Esophagus squamous epithelium (tissue), 4 donors: ENCODE data around the gene ATP1A1.

Experiments
- CTCF ChIP-seq, 6 experiments: fragments of 450-650 bp in 4 of 6; fragments of 200-600 bp in 2 of 6; sonication (generic) in 2 of 6; IDR thresholded peaks; one replicate each; pipeline ENCODE4 v1.5.1; 2016 to 2019; ENCODE audit warnings: antibody characterized with exemption in 6 of 6, mild to moderate bottlenecking in 4 of 6, moderate library complexity in 4 of 6
- POLR2A ChIP-seq, 4 donors: fragments of 450-650 bp; IDR thresholded peaks; one replicate each; pipeline ENCODE4 v1.6.1; 2017; ENCODE audit warnings: antibody characterized with exemption in 4 of 4, mild to moderate bottlenecking in 4 of 4, moderate library complexity in 3 of 4

GRCh38 chr1:116333171-116334014 is 39.7 kb upstream of the ATP1A1 start:
- TF ChIP-seq CTCF (IDR thresholded peaks at IDR 0.05) (no peak), POLR2A (IDR thresholded peaks at IDR 0.05) (no peak)
